ENCODE measurements around the gene MAML3. TPM values are rescaled to one million over a fixed set of nuclear protein-coding genes. Genes with fewer than 3 reads are reported as not detected.

Gene MAML3
- total RNA-seq, 1 experiment from 2014 or later = 0.89 TPM

DNA sequence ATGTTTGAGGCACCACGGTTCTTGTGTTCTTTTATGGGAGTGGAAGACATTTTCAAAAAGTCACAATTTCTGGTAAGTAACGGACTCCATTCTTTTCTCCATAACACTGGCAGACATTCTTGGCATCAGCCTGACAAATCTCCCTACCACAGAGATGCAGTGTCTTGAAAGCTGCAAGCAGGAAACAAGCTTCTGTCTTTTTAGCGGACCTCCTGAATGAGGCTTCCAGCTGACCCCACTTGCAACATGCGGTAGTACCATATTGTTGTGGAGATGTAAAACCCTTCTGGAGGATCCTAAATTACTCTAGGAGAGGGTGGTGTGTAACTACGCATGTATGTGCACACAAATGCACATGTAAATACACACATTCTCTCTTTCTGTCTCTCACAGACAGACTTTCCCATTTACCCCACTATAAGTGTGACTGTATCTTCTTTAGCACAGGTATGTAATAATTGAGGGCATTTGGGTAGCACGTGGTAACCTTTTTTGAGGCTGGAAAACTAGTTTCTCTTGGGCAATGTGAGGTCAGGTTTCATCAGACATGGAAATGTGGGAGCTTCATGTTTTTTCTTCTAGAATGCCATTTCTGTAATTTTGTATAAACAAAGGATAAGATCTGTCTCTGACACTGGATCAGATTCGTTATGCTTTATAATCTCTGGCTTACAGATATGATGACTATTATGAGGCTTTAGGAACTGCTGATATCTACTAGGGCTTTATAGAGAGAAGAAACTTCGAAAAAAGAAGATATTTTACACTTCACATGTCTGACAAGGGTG lies 358.3 kb downstream of the MAML3 start:
- TF ChIP-seq, protein P1, sequence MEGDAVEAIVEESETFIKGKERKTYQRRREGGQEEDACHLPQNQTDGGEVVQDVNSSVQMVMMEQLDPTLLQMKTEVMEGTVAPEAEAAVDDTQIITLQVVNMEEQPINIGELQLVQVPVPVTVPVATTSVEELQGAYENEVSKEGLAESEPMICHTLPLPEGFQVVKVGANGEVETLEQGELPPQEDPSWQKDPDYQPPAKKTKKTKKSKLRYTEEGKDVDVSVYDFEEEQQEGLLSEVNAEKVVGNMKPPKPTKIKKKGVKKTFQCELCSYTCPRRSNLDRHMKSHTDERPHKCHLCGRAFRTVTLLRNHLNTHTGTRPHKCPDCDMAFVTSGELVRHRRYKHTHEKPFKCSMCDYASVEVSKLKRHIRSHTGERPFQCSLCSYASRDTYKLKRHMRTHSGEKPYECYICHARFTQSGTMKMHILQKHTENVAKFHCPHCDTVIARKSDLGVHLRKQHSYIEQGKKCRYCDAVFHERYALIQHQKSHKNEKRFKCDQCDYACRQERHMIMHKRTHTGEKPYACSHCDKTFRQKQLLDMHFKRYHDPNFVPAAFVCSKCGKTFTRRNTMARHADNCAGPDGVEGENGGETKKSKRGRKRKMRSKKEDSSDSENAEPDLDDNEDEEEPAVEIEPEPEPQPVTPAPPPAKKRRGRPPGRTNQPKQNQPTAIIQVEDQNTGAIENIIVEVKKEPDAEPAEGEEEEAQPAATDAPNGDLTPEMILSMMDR (IDR thresholded peaks at IDR 0.05; ENCODE audit: unreplicated experiment) = no peak
- ChIA-PET CTCF (interaction anchor here (0.7 kb wide), 1 partner anchor 140 kb away, joined by 3 read pairs; no protein-coding TSS in a partner anchor), POLR2A (no interaction called here)
- H3K4me1 Mint-ChIP-seq (ENCODE audit: insufficient read depth, unreplicated experiment) = no peaks in the 10 kb centered on the region
- no peaks in the 10 kb centered on the region for H3K36me3 Mint-ChIP-seq (ENCODE audit: insufficient read depth, unreplicated experiment)
- H3K27ac Mint-ChIP-seq (ENCODE audit: low read depth, unreplicated experiment) = no peak overlapping the region
- no peaks in the 10 kb centered on the region for H3K27me3 Mint-ChIP-seq (ENCODE audit: insufficient read depth, unreplicated experiment)
- intact Hi-C loops (cut with micrococcal nuclease) = no loop called here
- no peak overlapping the region for H3K4me3 Mint-ChIP-seq (ENCODE audit: unreplicated experiment)
- DNase-seq (ENCODE audit: unreplicated experiment) = no peak
- no TSS peak for BruUV-seq (replicated peaks)
- H3K9me3 Mint-ChIP-seq (ENCODE audit: unreplicated experiment) = no peaks in the 10 kb centered on the region

DNA sequence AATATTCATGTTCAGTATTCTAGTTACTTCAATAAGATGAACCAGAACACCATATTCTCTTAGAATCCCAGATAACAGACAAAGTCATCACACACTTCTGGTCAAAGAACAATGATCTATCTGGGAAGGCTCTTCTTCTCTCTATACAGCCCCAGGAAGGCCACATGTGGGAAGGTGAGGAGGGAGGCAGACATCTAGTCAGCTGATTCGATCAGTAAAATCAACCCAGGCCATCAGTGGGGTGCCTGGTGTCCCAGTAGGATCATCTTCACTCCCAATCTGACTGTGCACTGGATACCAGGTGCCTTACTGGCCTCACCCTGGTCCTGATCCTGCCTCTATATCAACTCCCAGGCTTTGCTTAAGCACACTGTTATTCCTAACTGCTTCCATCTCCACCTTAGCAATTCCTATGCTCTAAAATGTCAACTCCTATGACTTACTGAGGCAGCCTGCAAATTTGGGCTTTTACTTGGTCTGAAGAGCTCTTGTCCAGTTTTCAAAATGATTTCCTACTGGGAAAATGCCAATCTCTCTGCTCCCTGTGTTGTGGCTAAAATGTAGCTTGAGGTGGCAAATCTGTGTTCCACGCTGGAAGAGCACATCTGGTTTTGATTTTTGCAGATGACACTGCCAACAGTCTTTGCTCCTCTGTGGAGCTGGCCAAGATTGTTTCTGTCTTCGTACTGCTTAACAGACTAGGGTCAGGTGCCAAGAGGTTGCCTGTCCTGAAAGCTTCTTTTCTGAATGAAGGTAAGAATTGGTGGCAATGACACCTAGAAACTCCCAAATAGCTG lies 359.6 kb downstream of the MAML3 start:
- TF ChIP-seq, protein P1 (IDR thresholded peaks at IDR 0.05; ENCODE audit: unreplicated experiment) = no peak
- Mint-ChIP-seq H3K4me1 (ENCODE audit: insufficient read depth, unreplicated experiment) (no peaks in the 10 kb centered on the region), H3K27ac (ENCODE audit: low read depth, unreplicated experiment) (no peak overlapping the region), H3K27me3 (ENCODE audit: insufficient read depth, unreplicated experiment) (no peaks in the 10 kb centered on the region), H3K36me3 (ENCODE audit: insufficient read depth, unreplicated experiment) (no peaks in the 10 kb centered on the region), H3K9me3 (ENCODE audit: unreplicated experiment) (no peaks in the 10 kb centered on the region), H3K4me3 (ENCODE audit: unreplicated experiment) (no peak overlapping the region)
- ChIA-PET POLR2A (no interaction called here), CTCF (interaction anchor here (0.9 kb wide), 1 partner anchor 48 kb away, joined by 5 read pairs; no protein-coding TSS in a partner anchor)
- DNase-seq (ENCODE audit: unreplicated experiment) = no peak
- intact Hi-C loops (cut with micrococcal nuclease) = no loop called here
- BruUV-seq (replicated peaks) = no TSS peak

DNA sequence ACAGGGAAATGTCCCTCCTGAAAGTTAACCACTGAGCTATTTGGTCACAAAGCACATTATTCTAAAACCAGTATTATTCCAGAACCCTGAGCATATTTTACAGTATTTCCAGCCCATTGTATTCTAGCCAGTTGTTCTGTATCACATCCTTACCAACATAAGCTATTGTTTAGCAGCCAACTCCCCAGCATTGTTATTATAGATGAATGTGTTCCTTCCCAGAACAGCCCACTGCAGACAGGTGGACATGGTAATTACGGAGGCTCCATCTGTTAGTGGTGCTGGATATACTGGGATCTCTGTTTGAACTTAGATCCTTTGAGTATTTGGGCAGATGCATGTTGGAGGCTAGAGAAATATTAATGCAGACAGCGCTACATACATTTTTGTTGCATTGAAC lies 362.3 kb downstream of the MAML3 start:
- no peak for DNase-seq (ENCODE audit: unreplicated experiment)
- Mint-ChIP-seq H3K27me3 (ENCODE audit: insufficient read depth, unreplicated experiment) (no peaks in the 10 kb centered on the region), H3K4me1 (ENCODE audit: insufficient read depth, unreplicated experiment) (no peaks in the 10 kb centered on the region), H3K9me3 (ENCODE audit: unreplicated experiment) (no peaks in the 10 kb centered on the region), H3K36me3 (ENCODE audit: insufficient read depth, unreplicated experiment) (no peaks in the 10 kb centered on the region), H3K27ac (ENCODE audit: low read depth, unreplicated experiment) (no peak overlapping the region), H3K4me3 (ENCODE audit: unreplicated experiment) (no peak overlapping the region)
- BruUV-seq (replicated peaks) = no TSS peak
- CTCF ChIA-PET = interaction anchor here (0.6 kb wide), 1 partner anchor 17 kb away, joined by 4 read pairs; no protein-coding TSS in a partner anchor
- intact Hi-C loops (cut with micrococcal nuclease) = no loop called here
- TF ChIP-seq, protein P1 (IDR thresholded peaks at IDR 0.05; ENCODE audit: unreplicated experiment) = no peak
- POLR2A ChIA-PET = interaction anchor here (0.6 kb wide), 1 partner anchor 175 kb away, joined by 3 read pairs; no protein-coding TSS in a partner anchor

DNA sequence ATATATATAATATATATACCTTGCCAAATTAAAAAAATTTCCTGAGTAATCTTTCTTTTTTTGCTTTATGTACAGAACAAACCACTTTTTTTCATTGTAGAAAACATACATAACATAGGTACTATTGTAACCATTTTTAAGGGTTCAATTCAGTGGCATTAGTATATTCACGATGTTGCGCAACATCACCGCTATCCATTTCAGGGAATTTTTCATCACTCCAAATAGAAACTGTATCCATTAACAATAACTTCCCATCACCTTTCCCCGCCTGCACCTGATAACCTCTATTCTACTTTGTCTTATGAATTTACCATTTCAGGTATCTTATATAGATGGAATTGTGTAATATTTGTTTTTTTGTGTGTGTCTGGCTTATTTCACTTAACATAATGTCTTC lies 363.7 kb downstream of the MAML3 start:
- POLR2A ChIA-PET = no interaction called here
- no peak for DNase-seq (ENCODE audit: unreplicated experiment)
- no peaks in the 10 kb centered on the region for H3K27me3 Mint-ChIP-seq (ENCODE audit: insufficient read depth, unreplicated experiment)
- BruUV-seq (replicated peaks) = no TSS peak
- intact Hi-C loops (cut with micrococcal nuclease) = no loop called here
- H3K36me3 Mint-ChIP-seq (ENCODE audit: insufficient read depth, unreplicated experiment) = no peaks in the 10 kb centered on the region
- H3K27ac Mint-ChIP-seq (ENCODE audit: low read depth, unreplicated experiment) = no peak overlapping the region
- H3K9me3 Mint-ChIP-seq (ENCODE audit: unreplicated experiment) = no peaks in the 10 kb centered on the region
- H3K4me1 Mint-ChIP-seq (ENCODE audit: insufficient read depth, unreplicated experiment) = no peaks in the 10 kb centered on the region
- TF ChIP-seq, protein P1 (IDR thresholded peaks at IDR 0.05; ENCODE audit: unreplicated experiment) = no peak
- no peak overlapping the region for H3K4me3 Mint-ChIP-seq (ENCODE audit: unreplicated experiment)
- CTCF ChIA-PET = no interaction called here
